NCI-H2029 treated with DMSO at 0.1 percent for 48 hours (cell line): ENCODE data around the gene ID3.

ENCODE experiments used
- DNase-seq: peaks from one replicate; lab custom pipeline; 2025; lab: John Stamatoyannopoulos, UW

The ID3 gene

GRCh38 chr1:23526329-23527041 lies 32.8 kb downstream of the ID3 start:
- no peak for DNase-seq

- no peak for DNase-seq
Observed at GRCh38 chr1:23525558-23526250, 33.6 kb downstream of the ID3 start.

GRCh38 chr1:23524716-23525401 lies 34.4 kb downstream of the ID3 start:
- no peak for DNase-seq

- DNase-seq = no peak
Observed at GRCh38 chr1:23524163-23524562, 35.1 kb downstream of the ID3 start.

GRCh38 chr1:23522244-23522982 lies 36.9 kb downstream of the ID3 start:
- DNase-seq = no peak

GRCh38 chr1:23521588-23521987 lies 37.7 kb downstream of the ID3 start:
- DNase-seq = no peak

- no peak for DNase-seq
Observed at GRCh38 chr1:23517581-23517980, 41.7 kb downstream of the ID3 start.

GRCh38 chr1:23515905-23516304 lies 43.4 kb downstream of the ID3 start:
- no peak for DNase-seq

- DNase-seq = no peak
Observed at GRCh38 chr1:23514111-23514679, 45.1 kb downstream of the ID3 start.

GRCh38 chr1:23509896-23510295 lies 49.4 kb downstream of the ID3 start:
- DNase-seq = no peak
